GM21515 (cell line): ENCODE data around the gene POLR2A.
A peak's percentile ranks its signal among the peaks of the same experiment; 100 is the strongest.

Experiments used
- ATAC-seq: cut with Tn5 transposase; IDR thresholded peaks from one replicate; pipeline ENCODE4 v1.9.1; 2021; ENCODE audit not compliant: unreplicated experiment

Gene POLR2A

DNA sequence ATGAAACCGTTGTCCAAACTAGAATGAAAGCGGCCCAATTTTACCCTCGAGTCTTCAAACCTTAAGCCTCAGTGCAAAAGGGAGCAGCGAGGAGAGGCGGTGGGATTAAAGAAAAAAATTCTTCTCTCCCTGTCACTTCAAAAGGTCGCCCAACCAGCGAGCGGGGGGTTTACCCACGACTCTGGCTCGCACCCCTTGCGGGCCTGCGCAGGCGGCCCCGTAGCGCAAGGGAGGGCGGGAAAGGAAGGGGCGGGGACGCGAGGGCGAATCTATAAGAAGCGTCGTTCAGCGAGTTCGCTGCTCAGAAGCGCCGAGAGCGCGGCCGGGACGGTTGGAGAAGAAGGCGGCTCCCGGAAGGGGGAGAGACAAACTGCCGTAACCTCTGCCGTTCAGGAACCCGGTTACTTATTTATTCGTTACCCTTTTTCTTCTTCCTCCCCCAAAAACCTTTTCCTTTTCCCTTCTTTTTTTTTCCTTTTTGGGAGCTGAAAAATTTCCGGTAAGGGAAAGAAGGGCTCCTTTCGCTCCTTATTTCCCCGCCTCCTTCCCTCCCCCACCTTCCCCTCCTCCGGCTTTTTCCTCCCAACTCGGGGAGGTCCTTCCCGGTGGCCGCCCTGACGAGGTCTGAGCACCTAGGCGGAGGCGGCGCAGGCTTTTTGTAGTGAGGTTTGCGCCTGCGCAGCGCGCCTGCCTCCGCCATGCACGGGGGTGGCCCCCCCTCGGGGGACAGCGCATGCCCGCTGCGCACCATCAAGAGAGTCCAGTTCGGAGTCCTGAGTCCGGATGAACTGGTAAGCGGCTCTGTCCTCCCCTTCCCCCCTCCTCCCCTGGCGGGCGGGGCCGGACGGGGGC lies at the start of gene POLR2A:
POLR2A (plus strand) TSS at position 300 of the 852 bp plus-strand sequence.
- ATAC-seq = peak; percentile 66

DNA sequence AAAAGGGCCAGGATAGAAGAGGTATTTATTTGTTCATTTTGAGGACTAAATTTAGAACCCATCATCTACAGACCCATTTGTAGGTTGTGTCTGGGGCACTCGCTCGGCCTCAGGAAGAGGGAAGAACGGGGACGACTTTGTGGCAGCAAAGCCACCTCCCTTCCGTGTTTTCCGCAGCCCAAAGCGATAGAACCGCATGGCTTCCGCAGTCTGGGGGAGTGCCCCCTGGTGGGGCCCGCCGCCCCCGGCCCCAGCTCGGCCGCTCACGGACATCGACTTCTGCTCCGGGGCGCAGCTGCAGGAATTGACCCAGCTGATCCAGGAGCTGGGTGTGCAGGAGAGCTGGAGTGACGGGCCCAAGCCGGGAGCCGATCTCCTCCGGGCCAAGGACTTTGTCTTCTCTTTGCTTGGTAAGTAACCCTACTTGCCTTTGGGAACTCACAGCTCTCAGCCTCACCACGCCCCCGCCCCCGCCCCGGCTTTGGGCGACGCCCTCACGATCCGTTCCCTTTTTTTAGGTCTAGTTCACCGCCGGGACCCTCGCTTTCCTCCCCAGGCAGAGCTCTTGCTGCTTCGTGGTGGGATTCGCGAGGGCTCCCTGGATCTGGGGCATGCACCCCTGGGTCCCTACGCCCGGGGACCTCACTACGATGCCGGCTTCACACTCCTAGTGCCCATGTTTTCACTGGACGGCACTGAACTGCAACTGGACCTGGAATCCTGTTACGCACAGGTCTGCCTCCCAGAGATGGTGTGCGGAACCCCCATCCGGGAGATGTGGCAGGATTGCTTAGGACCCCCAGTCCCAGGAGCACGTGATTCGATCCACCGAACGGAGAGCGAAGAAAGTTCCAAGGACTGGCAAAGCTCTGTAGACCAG lies 48.2 kb upstream of the POLR2A start:
- peak; percentile 20 for ATAC-seq

DNA sequence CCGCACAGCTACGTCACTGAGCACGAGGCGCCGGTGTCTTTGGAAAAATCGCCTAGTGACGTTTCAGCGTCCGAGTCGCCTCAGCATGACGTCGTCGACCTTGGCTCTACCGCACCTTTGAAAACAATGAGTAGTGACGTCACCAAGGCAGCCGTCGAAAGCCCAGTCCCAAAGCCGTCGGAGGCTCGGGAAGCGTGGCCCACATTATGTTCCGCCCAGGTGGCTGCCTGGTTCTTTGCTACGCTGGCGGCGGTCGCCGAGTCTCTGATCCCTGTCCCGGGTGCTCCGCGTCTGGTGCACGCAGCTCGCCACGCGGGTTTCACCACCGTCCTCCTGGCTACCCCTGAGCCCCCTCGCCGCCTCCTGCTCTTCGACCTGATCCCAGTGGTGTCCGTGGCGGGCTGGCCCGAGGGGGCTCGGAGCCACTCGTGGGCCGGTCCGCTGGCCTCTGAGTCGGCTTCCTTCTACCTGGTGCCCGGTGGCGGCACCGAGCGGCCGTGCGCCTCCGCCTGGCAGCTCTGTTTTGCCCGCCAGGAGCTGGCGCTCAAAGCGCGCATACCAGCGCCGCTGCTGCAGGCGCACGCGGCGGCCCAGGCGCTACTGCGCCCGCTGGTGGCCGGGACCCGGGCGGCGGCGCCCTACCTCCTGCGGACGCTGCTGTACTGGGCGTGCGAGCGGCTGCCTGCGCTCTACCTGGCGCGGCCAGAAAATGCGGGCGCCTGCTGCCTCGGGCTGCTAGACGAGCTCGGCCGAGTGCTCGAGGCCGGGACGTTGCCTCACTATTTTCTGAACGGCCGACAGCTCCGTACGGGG lies 47.4 kb upstream of the POLR2A start:
- no peak for ATAC-seq

DNA sequence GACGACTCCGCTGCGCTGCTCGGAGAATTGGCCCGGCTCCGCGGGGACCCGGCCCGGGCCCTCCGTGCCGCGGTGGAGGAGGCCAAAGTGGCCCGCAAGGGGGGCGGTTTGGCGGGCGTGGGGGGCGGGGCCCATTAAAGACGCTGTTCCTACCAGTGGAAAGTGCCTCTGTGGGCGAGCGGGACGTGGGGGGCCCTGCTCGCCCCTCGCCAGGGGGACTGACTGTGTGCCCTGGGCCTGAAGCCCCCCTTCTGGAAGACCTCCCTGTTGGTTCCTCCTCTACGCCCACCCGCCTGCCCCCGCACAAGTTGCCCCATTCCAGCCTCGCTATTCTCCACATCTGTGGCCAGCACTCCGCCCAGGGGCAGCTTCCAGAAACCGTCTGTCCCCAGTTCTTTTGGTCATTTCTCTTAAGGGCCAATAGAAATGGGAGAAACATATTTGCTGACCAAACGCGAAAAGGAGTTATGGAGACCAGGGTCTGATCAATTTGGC lies 46.8 kb upstream of the POLR2A start:
- ATAC-seq = no peak

DNA sequence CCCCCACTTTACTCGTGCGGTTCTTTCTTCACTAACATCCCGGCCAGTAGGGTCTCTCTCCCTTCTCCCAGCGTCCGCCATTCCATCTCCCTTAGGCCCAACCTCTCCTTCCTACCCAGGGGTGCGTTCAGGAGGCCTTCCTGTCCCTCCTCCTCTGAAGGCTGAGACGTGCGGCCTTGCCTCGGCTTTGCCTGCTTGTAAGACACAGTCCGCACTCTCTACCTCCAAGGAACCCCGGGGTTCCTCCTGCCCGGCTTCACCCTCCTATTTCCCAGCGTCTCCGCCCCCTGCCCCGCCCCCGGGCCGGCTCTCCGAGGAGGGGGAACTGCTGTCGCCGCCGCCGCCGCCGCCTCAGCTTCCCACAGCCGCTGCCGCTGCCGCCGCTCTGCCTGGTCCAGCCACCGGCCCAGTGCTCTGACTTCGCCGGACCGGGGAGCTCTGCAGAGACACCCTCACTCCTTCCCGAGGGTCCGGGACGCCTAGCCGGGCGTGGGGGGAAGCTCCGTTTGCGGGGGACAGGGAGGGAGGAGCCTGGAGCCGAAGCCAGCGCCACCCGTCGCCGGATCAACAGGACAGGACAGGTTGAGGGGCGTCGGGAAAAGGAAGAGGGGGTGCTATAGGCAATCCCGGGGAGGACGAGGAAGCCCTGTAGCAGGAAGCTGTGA lies 46.1 kb upstream of the POLR2A start:
- no peak for ATAC-seq

DNA sequence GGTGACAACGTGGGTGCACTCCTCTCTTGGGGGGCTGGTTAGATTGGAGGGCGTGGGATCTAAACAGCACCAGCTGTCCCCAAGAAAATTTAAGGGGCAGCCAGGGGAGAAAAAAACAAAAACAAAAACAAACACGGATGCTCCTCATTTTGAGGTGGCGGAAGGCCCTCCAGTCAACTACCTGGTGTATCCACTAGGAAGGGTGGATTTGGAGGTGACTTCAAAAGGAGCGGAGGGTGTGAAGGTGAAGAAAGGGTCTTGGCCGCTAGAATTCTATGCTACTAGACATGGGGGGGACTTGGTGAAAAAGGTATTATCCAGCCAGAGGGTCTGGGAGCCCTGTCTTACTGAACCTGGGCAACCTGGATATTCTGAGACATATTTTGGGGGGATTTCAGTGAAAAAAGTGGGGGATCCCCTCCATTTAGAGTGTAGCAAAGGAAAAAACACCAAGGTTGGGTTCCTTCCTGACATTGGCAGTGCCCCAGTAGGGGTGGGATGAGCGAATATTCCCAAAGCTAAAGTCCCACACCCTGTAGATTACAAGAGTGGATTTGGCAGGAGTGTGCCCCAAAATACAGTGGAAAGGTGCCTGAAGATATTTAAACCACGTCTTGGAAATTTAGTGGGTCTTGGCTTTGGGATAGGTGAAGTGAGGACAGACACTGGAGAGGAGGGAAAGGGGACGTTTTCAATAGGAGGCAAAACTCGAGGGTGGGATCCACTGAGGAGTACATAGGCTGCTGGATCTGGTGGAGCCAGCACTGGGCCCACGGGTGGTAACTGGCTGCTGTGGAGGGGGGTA lies 45.3 kb upstream of the POLR2A start:
- no peak for ATAC-seq

DNA sequence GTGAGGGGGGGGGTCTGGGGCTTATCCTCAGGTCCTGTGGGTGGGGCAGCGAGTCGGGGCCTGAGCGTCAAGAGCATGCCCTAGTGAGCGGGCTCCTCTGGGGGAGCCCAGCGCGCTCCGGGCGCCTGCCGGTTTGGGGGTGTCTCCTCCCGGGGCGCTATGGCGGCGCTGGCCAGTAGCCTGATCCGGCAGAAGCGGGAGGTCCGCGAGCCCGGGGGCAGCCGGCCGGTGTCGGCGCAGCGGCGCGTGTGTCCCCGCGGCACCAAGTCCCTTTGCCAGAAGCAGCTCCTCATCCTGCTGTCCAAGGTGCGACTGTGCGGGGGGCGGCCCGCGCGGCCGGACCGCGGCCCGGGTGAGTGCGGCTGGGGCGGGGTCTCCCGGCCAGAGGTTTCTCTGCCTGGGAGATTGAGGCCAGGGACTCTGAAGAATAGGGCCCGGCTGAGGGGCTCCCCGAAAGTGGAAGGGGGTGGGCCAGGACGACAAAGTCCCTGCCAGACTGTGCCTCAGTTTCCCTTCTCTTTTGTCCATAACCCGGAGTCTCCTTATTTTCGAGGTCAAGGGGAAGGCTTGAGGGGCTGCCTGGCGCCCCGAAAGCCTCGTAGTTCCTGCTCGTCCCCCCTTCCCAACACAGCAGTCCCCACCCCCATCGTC lies 44.6 kb upstream of the POLR2A start, which contains the start of gene FGF11:
FGF11 (plus strand) TSS at position 51 of the 651 bp plus-strand sequence; CDS start at position 160, 109 bp downstream.
- ATAC-seq = no peak

DNA sequence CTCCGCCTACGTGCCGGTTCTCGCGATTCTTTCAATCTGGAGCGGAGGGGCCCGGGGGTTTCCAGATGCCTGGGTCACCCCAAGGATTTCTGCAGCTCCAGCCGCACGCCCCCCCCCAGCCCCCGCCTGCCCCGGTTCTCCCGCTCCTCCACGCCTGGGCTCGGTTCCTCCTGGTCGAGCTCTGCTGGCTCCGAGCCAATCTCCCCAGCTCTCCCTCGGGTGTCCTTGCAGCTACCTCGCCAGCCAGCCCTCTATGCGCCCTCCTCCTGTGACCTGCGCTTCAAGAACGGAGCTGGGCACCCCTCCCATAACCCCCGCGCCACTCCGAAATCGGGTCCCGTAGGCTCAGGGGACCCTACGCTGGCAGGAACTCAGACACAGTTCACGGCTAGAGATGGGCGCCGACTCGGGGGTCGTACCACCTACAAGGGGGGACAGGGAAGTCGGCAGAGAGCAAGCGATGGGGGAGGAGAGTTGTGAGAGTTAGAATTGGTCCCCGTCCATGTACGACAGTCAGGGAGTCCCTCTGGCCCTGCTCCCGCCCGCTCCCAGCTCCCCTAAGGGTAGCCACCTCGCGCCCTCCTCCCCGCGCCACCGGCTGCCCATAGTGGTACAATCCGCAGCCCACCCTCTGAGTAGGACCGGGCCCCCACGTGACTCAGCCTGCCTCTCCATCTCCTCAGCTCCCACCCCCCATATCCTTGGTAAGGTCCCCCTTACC lies 43.9 kb upstream of the POLR2A start:
- ATAC-seq = no peak

DNA sequence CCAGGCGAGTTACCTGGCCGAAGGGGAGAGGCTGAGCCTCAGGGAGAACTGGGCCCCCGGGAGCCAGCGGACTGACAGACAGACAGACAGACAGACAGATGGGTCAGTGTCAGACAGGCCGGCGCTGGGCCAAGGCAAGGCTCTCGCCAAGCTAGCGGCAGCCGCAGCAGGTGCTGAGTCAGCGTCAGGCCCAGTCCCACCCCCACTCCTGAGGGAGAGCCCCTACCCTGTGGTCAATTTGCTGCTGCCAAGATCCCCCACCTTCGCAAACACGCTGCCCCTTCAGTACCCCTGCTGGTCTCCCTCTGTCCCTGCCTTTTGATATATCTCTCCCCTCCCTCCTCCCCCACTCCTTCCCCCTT lies 43.4 kb upstream of the POLR2A start:
- ATAC-seq = no peak

DNA sequence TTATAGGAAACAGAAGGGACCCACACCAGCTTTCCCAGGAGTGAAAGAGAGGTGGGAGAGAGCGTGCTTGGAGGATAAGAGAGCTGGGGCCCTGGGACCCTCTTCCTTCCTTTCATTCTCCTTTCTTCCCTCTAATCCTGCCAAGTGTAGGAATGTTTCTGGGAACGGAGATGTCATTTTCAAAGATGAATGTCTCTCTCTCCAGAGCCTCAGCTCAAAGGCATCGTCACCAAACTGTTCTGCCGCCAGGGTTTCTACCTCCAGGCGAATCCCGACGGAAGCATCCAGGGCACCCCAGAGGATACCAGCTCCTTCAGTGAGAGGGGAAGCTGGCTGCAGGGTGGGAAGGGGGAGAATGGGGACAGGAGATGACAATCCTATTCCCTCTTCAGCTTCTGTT lies 42.9 kb upstream of the POLR2A start:
- no peak for ATAC-seq

DNA sequence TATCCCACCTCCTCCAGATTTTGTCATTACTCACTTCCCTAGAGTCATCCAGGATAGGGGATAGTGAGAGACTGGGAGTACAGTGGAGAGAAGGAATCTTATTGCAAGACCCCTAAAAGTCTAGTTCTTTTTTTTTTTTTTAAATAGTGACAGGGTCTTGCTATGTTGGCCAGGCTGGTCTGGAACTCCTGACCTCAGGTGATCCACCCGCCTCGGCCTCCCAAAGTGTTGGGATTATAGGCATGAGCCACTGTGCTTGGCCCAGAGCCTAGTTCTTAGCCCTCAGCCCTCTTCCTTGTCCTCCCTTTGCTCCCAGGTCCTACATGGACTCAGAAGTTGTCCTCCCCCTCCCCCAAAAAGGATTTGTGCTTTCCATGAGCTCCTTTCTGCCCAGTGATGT lies 42.0 kb upstream of the POLR2A start:
- no peak for ATAC-seq

DNA sequence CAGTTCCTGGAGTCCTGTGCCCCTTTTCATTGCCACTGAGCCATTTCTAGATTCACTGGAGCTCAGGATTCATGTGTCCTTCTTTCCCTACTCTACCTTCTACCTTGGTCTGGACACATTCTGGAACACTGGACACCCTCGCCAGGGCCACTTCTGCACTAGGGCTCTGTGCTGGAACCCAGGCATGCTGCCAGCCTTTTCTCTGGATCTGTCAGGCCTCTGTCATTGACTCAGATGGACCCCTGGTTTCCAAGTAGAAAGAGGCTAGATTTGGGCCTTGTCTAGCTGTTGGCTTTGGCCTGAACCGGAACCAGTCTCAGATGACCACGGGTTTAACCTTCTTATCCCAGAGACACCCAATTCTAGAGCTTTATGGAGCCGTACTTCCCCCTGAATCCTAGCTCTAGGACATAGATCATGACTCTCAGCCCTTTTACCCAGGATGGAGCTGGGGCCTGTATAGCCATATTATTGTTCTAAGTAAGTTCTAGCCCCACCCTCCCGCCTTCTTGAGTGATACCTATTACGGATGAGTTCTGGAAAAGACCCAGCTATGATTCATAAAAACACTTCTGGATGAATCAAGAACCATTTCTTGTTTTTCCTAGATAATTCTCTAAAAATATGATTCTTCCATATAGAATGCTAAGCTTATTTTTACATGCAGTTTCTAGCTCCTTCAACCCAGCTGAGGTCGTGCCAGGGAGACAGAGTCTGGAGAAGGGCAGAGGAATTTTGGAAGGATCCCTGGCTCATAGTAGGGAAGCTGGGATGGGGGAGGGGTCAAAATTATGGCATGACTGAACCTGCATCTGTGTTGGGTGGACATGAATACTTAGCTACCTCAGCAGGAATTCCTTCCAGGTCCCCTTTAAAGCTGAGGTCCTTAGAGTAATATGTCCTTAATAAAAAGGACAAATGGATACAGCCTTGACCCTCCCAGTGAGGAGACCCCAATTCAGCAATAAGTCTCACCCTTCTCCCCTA lies 40.4 kb upstream of the POLR2A start:
- ATAC-seq = no peak

DNA sequence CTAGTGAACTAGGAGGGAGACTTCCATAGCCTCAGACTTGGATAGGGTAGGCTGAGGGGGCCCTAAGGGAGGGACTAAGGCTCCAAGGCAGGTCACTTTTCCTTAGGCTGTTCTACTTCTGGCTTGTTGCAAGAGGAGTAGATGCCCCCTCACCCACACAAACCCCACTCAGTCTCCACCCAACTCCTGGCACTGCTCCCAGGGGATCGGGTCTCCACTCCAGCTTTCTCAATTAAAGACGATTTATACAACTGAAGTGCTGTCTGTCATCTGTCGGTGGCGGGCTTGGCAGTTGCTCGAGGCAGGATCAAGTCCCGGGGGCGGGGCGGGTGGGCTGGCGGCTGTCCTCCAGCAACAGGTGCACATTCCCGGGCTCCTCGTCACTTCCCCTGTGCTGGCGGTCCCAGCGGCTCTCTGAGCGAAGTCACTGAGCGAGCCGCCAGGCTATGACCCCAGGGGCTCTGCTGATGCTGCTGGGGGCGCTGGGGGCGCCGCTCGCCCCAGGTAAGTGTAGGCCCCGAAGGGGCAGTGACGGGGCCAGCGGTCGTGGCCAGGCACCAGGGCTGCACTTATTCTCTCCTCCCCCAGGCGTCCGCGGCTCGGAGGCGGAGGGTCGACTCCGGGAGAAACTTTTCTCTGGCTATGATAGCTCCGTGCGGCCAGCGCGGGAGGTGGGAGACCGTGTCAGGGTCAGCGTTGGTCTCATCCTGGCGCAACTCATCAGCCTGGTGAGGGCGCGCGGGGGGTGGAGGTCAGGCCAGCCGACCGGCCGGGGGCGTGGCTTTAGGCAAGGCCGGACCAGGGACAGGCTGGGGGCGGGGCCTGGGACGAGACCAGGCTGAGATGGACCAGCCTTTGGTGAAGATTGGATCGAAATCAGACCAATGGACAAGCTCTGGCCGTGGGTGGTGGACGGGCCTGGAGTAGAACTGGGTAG lies 39.2 kb upstream of the POLR2A start, which contains the start of gene CHRNB1:
CHRNB1 (plus strand) TSS at position 380 of the 937 bp plus-strand sequence; CDS start at position 447, 67 bp downstream.
- ATAC-seq = no peak

DNA sequence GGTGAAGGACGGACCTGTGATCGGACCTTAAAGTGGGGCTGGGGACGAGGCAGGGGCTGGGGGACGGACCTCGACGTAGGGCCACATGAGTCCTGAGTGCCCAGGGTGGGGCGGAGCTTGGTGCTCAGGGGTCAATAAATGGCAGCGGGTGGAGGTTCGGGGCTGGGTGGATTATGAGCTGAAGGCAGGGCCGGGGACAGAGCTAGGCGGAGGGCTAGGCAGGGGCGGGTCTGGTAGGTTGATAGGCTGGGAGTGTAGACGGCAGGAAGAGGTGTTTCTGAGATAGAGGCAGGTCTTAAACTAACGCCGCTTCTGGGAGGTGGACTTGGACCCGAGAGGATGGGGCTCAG lies 38.6 kb upstream of the POLR2A start:
- ATAC-seq = no peak

DNA sequence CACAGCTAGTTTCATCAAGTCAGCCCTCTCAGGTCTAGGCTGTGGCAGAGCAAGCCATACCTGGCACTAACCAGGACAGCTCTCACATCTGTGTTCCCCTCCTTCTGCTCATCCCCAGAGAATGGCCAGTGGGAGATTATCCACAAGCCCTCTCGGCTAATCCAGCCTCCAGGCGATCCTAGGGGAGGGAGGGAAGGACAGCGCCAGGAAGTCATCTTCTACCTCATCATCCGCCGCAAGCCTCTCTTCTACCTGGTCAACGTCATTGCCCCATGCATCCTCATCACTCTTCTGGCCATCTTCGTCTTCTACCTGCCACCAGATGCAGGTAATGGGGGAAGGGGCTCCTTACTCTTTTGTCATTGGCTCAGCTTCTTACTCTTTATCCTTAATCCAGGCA lies 35.7 kb upstream of the POLR2A start:
- no peak for ATAC-seq

DNA sequence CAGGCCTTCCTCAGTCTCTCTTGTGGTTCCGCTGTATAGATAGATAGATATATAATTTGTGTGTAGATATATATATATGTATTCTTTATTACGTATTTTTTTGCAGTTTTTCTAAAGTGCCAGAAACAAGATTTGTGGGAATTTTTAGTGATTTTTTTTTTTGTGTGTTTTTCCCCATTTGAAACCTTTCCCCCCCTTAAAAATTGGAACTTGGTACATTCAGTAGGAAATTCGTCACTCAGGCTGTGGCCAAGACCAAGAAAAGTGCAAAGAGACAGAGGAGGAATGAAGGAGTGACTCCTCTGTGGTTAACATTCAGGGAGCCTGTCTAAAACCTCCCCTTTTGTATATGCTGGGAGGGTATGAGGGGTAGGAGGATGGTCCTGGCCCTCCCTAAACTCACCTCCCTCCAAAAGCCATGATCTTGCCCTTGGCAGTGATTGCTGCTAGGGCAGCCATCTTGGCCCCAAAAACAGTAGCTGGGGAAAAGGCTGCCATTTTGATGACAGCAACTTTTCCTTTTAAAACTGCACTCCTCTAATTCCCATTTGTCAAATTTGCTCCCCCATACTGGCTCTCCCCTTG lies 24.1 kb upstream of the POLR2A start:
- ATAC-seq = no peak
